ENCODE results near the gene FUCA1.

DNA sequence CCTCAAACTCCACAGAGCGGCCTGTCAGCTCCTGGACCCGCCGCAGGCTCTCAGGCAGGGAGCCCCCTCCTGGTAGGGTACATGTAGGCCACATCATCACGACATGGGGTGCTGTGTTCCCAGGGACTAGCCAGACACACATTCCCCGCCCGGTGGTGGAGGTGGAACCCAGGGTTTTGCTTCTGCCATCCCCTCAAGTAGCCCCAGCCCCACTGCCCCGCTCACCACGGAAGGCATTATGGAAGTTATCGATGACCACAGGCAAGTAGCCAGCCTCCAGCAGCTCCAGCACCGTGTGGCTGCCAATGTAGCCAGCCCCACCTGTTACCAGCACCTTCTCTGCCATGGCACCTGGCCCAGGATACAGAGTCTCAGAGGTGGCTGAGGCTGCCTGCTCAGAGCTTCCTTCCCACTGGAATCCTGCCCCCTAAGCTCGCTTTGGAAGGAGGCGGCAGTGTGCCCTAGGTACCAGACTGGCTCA, 69.4 kb downstream of the FUCA1 start:
- TF ChIP-seq RAD21 (IDR thresholded peaks at IDR 0.05; ENCODE audit: low read depth) (no peak), CTCF (IDR thresholded peaks at IDR 0.05 in 2 of 3, conservative IDR thresholded peaks at IDR 0.05 in 1 of 3; ENCODE audit: borderline replicate concordance in 1 of 3, insufficient read depth in 1 of 3, low read depth in 2 of 3, low read length in 2 of 3) (peak in 2 of 3 experiments; percentile 24 to 34; a peak in 3 of 6 replicates), SP1 (IDR thresholded peaks at IDR 0.05; ENCODE audit: low read depth) (no peak), EGR1 (IDR thresholded peaks at IDR 0.05; ENCODE audit: low read depth) (no peak), CEBPB (IDR thresholded peaks at IDR 0.05; ENCODE audit: low read depth) (no peak), ZFX (IDR thresholded peaks at IDR 0.05) (no peak), POLR2A (IDR thresholded peaks at IDR 0.05; ENCODE audit: borderline replicate concordance, extremely low read depth, insufficient read depth, insufficient read length) (no peak), EZH2 (IDR thresholded peaks at IDR 0.05) (no peak), POLR2AphosphoS5 (IDR thresholded peaks at IDR 0.05; ENCODE audit: low read depth, low read length) (no peak)

Measured in HCT116 (cell line).